ENCODE results near the gene TMEM250.

The TMEM250 gene

DNA sequence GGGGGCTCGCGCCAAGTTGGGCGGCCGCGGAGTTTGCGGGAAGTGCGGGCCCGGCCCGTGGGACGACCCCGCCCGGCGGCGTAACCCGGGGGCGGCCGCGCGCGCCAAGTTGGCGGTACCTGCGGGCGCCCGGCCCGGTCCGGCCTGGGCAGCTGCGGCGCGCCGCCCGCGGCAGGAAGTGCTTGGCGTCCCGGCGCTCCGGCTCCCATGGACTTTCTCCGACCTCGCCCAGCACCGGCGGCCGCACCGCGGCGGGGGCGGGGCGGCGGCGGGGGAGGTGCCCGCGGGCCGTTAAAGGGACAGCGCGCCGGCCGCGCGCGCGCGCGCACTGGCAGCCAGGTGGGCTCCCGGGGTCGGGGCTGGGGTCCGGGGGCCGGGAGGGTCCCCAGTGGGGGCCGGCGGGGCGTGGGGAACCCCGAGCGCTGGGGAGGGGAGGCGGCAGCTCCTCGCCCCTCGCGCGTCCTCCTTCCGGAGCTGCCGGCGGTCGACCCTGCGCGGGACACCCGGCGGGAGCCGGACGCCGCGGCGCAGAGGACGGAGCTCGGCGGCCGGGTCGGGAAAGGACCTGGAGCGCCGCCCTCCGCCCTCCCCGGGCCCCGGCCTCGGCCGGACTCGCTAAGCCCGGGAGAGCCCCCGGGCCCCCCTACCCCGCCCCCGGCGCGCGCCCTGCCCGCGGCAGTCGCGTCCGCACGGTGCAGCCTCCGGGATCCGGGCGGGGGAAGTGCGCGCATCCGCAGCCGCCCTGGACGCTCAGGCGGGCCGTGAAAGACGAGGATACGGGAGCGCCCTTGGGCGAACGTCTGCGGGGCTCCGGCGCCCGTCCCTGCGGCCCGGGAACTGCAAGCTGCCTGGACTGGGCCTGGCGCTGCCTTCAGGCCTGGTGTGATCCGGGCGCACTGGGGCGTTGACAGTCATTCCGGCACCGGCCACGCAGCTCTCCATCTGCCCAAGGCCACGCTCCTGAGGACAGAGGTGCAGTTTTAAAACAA lies 23.3 kb downstream of the TMEM250 start, which contains the start of gene NACC2:
TSS of gene NACC2 (minus strand) at position 220 of the 989 bp plus-strand sequence. CDS start 44,768 bp downstream, outside the sequence.
- no peak for DNase-seq (ENCODE audit: low read depth in 4 of 4, low spot score in 1 of 4)

DNA sequence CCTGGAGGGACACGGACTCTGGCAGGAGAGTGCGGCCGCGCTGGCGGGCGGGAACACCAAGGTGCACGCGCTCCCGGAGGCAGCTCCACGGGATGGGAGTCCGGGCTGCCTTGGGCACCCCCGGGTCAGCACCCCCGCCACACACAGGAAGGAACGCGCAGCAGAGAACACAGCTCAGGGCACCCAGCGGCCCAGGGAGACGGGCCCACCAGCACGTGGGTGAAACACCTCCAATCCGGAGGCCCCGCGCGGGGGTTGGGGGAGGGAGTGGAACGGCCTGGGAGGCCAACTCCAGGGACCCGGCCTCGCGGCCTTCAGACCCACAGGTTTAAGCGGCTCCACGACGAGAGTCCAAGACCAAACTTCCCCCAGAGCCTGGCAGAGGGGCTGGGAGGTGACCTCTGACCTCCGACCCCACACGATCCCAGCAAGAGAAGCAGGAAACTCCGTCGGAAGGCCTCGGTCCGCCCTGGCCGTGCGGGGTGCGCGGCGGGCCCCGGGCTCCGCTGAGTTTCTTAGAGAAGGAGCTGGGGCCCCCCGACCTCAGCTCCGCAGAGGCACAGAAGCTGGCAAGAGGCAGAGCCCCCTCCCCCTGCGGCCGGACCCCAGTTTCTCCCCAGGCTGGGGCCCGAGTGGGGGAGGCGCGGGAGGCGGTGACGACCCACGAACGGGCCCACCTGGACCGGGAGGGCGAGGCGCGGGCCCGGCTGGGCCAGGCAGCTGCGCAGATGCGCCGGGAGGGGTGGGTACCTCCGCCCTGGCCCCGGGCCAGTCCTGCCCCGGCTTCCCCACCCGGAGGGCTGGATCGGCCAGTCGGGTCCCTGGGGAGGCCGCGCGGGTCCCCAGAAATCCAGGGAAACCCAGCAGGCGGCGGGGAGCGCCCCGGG lies 24.4 kb downstream of the TMEM250 start:
- no peak for DNase-seq (ENCODE audit: low read depth in 4 of 4, low spot score in 1 of 4)

DNA sequence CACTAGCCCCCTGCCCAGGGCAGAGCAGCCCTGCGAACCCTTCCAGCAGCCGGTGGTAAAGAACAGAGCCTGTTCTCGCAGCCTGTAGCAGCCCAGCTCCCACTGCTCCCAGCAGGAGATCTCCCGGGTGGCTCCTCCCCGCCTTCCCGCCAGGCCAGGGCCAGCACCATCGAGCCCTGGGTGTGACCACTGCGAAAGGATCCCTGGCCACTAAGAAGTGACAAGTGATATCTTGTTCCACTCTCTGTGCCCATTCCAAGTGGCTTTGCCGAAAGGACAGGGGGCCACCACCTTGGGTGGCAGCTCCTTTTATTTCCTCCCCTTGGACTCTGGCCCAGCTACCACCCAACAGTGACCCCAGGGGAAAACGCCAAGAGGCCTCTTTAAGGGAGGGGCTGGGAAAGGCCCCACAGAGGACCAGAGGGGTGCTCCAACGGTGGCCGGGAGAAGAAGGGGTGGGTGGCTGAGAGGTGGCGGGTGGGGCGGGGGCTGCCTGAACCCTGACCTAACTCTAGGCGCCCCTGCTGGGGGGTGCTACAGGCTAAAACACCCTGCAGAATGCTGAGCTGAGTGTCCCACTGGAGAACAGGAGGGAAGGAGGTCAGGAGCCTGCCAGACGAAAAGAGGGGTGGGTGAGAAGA lies 25.2 kb downstream of the TMEM250 start:
- DNase-seq (ENCODE audit: low read depth in 4 of 4, low spot score in 1 of 4) = no peak

DNA sequence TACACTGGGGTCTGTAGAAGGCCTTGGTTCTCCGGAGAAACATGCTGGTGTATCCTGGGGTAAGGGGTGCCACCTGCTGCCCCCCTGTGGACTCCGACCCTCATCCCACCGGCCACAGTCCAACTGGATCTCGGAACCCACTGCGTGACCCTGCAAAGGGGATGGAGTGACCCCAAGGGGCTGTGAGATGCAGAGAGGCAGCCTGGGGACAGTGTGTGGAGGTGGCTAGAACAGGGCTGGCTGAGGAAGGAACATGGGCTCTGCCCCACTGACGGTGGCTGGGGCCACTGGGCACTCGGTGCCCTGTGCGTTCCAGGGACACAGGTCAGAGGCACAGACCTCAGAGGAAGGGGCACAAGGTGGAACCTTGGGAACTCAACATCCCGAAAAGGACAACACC lies 25.9 kb downstream of the TMEM250 start:
- no peak for DNase-seq (ENCODE audit: low read depth in 4 of 4, low spot score in 1 of 4)

DNA sequence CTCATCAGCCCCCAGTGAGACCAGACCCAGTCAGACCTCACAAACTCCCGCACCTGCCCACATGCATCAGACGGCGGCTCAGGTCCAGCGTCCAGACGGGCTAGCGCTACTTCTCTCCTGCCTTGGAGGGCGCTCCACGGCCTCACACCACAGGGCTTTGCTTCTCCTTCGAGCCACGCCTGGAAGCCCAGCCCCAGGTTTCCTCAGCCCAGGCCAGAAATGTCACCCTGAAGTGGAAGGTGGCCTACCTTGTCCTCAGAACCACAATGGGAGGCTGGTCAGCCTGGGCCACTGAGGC lies 26.4 kb downstream of the TMEM250 start:
- no peak for DNase-seq (ENCODE audit: low read depth in 4 of 4, low spot score in 1 of 4)

DNA sequence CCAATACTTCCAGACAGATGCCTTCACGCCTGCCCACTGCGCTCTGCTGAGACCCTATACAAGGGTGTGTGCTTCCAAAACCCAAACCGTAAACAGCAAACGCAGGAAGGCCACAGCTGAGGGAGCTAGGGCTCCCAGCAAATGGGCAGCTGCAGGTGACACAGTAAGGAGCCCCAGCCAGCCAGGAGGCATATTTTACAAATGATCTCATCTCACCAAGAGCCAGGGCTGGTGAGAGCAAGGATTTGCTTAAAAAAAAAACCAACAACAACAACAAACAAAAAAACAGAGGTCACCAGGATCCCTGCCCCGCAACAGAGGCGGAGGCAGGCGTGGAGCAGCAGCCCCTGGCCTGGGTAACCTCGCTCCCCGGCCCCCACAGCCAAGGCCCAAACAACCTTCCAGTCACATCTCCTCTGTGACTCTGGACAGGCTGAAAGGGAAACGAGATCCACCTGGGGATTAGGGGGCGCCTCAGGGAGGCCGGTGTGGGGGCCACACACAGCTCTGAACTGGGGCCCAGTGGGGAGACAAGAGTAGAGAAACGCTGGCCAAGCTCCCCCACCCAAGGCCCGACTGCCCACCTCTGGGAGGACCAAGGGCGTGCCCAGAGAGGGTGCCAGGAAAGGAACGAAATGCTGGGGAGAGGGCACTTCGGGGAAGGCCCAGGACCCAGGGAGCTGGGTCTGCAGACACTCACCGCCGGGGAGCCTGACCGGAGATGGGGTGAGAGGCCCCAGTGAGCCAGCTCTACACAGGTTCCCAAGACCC lies 26.9 kb downstream of the TMEM250 start:
- no peak for DNase-seq (ENCODE audit: low read depth in 4 of 4, low spot score in 1 of 4)

DNA sequence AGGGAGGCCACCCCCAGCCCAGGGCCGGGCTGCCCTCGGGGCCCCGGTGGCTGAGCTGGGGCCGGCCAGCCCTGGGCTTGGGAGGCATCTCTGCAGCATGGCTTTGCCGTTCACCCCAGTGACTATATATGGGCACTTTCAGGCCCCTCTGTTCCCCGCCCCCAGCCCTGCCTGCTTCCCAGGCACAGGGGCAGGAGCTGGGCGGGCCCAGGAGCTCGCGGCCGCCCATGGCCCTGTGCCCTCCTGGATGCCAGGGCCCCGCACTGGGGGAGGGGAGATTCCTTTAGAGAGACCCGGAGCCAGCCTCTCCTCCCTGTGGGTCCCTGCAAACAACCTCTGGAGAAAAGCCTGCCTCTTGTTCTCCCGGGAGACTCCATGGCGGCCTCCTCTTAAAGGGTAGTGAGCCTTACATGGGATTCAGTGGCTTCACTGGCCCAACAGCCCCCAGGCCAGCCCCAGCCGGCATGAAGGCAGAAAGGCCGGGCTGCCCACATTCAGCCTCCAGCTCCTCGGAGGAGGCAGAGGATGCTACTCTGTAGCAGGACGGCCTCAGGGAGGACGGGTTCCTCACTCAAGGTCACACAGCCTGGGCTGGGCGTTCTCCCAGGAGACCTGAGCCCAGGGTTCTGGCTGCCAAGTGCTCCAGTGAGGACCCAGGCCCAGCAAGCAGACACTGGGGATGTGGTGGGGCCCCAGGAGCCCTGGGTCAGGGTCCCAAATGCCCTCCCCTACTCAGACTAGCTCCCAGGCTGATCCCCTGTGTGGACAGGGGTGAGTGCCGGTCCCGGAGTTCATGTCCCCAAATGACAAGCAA lies 27.7 kb downstream of the TMEM250 start:
- DNase-seq (ENCODE audit: low read depth in 4 of 4, low spot score in 1 of 4) = no peak

DNA sequence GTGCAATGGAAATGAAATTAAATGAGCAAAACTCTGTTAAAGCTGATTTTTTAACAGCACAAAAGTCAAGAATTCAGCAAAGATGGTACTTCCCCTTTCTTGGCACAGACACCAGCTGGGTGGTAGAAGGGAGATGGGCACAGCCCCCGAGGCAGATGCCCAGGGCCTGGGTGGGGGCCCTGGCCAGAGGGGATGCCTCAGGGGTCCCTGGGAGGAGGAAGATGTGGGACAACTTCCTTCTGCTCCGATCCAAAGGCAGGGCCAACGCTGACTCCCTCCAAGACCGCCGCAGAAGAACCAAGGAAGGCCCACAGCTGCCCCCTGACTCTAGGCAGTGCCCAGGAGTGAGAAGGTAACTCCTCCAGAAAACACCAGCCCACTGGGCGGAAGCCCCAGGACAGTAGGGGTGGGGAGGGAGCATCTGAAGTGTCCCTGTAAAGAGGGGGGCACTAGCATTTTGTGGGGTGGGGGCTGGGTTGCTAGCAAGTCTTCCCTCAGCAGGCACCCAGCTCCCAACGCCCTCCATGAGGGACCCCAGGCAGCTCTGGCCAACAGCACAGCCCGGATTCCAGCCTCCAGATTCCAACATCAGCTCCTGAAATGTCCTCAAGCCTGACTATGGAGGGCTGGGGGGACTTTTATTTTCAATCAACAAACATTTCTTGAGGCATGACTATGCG lies 28.5 kb downstream of the TMEM250 start:
- no peak for DNase-seq (ENCODE audit: low read depth in 4 of 4, low spot score in 1 of 4)

DNA sequence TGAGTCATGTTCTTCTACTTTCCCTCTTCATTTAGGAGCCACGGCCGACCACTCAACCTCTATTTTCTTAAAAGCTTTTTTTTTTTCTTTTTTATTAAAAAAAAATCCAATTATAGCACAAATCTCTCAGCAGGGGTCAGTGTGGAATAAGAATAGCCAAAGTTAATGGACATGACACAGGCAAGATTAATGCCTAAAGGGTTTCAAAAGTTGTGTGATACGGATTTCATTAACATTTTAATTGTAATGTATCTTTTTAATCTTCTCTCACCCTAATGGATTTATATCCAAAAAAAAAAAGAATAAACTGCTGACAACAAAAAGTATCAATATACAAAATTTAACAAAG lies 29.0 kb downstream of the TMEM250 start:
- no peak for DNase-seq (ENCODE audit: low read depth in 4 of 4, low spot score in 1 of 4)

DNA sequence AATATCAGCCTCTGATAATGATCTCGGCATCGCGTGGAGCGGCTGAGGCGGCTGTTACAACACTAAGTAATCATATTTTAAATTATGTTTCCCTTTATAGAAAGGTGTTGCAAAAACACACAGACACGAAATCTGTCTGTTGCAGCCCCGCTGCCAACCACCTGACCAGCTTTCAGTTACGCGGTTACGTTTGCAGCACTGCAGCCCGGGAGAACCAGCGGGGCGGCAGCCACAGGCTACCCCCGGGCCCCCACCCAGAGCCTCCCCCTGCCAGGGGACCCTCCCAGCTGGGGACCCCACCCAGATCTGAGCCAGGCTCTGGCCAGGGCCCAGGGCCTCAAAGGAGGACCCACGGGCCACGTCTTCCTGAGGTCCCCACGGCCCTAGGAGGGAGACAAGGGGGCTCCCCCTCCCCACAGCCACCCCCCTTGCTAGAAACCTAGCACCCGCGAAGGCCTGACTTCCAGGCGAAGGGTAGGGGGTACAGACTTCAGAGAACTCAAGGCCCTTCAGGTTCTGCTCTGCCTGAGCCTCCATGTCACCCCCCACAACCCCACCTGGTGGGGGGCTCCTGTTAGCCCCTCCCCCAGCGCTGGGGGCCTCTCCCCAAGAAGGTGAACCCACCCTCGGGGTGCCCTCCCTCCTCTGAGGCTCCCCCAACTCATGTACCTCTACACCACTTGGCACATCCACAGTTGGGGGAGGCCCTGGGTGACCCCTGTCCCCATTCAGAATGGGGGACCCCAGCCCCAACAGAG lies 29.6 kb downstream of the TMEM250 start:
- no peak for DNase-seq (ENCODE audit: low read depth in 4 of 4, low spot score in 1 of 4)

DNA sequence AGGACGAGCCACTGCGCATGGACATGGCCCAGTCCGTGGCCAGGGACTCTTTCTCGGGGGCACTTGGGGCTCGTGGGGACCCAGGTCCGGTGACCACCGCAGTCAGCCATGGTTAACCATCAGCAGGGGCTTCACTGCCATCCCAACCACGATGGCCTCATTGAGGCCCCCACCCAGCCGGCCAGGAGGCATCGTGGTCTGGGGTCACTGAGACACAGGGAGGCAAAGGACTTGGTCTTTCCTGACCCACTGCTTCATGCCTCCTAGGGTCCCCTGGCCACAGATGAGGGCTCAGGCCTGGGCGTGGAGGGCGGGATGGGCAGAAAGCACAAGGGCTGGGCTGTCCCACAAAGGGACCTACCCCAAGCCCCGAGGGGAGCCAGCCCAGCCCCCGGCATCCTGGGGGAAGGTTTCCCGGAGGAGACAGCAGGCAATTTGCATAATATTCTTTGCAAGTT lies 30.2 kb downstream of the TMEM250 start:
- no peak for DNase-seq (ENCODE audit: low read depth in 4 of 4, low spot score in 1 of 4)

DNA sequence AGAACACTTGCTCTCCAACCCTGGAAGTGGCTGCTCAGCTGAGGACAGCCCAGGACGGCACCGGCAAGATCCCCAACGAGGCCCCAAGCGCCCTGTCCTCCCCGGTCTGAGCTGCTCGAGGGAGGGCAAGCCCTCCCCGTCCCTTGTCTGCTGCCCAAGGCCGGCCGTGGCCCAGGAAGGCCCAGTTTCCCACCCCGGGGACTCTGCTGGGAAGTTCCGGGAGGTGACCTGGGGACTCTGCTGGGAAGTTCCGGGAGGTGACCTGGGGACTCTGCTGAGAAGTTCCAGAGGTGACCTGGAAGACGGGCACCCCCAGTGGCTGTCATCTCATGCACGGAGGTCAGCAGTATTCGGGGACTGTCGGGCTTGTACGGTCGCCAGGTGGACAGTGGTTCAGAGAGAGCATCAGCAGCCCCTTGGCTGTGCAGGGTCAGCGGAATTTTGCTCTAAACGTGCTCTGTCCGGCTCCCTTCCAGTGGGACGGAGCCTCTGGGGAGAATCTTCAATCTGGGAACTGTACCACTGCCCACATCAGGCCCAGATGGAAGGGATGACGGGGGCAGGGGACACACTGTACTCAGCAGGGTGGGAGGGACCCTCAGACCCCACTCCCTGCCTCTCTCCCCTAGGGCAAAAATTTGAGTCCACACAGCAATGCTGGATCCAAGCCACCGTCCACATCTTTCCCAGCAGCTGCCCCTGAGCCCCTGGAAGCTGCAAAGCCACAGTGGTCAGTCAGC lies 30.8 kb downstream of the TMEM250 start:
- DNase-seq (ENCODE audit: low read depth in 4 of 4, low spot score in 1 of 4) = no peak

DNA sequence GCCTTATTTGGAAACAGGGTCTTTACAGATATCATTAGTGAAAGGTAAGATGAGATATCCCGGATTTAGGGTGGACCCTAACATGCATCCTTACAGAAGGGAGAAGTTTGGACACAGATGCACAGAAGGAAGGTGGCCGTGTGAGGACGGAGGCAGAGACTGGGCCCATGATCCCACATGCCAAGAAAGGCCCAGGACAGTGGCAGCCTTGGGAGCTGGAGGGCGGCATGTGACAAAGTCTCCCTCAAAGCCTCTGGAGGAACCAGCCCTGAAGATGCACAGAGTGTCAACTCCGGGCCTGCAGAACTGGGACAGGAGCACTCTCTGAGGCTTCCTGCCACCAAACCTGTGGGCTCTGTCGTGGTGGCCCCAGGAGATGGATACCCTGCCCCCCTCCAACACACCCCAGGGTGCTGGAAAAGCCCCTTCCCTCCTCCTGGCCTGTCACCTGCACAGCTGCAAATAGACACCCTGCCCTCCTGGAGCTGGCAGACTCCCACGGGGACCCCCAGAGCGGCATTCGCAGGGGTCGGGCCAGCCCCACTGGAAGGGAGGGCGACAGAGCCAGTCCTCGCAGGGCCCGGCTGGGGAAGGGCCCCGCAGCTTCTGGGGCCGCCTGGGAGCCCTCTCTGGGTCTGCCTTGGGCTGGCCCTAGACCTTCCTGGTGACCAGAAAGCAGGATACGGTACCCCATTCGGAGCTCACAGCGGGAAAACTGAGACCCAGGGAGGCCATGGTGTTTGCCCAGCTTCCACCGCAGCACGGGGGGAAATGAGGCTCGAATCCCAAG lies 31.5 kb downstream of the TMEM250 start:
- no peak for DNase-seq (ENCODE audit: low read depth in 4 of 4, low spot score in 1 of 4)

DNA sequence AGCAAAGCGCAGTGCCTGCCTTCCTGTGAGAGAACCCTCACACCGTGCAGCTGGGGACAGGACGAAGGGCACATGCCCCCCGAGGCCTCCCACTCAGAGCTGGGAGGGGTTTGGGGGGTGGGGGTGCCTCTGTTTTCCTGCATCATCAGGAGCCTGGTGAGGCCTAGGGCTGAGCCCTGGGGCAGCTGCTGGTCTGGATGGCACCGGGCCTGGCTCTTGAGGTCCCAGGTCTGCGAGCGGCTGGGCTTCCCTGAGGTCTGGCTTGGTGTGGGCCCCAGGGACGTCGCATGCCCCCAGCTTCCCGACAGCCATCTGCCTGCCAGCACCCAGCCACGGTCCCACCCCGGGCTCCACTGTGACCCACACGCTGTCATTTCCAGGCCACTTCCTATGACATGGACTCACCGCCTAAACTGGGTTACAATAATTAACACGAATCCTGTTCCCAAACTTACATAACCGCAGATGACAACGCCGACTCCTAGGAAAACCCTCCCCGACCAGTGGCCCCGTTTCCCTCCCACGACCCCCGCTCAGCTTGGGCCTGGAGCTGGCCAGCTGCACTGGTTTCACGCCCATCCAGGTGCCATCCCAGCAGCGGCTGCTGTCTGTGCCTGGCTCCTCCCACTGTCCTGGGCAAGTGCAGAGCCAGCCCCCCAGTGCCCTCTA lies 32.3 kb downstream of the TMEM250 start:
- DNase-seq (ENCODE audit: low read depth in 4 of 4, low spot score in 1 of 4) = no peak

DNA sequence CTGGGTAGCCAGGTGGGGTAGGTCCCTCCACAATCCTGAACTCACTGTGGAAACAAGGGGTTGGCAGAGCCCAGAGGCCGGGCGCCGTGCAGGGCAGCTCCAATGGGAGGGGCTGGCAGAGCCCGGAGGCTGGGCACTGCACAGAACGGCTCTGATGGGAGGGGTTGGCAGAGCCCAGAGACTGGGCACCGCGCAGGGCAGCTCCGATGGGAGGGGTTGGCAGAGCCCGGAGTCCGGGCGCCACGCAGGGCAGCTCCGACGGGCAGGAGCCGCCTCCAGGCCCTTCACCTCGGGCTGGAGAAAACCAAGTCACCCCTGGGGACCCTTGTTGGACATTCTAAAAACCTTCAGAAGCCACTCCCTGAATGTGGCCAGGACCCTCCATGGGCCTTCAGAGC lies 32.9 kb downstream of the TMEM250 start:
- no peak for DNase-seq (ENCODE audit: low read depth in 4 of 4, low spot score in 1 of 4)

DNA sequence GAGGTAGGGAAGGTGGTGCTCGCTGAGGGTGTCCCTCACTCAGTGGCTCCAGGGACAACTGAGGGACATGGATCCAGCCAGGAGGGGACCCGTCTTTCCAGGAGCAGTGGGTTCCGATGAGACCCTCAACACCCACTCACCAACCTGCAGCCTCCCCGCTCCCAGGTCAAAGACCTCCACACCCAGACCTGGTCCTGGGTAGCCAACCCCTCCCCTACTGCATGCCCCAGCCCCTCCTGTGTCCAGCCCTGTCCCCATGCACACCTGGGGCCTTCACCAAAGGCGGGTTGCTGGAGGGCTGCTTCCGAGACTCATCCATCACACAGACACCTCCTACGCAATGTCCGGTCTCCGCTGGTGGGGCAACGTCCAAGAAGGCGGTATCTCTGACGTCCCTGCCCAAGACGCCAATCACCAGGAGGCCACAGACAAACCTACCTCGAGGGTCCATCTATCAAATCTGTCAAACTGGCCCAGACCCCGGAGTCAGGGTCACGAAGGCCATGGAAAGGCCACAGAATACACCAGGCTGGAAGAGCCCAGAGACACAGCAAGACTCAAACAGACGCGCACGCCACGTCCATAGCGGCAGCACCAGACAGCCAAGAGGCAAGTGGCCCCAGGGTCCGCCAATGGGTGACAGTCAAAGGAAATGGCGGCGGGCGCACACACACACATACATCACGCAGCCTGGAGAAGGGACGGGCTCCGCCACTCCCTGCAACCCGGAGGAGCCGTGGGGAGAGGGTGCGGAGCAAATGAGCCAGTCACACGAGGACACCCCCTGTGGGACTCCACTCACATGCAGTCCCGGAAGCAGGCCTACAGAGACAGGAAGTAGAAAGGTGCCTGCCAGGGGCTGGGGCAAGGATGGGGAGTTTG lies 34.4 kb downstream of the TMEM250 start:
- DNase-seq (ENCODE audit: low read depth in 4 of 4, low spot score in 1 of 4) = no peak

Data from stimulated activated CD4-positive, alpha-beta T cell treated with anti-CD3 and anti-CD28 coated beads, Interleukin-1b, Interleukin-23, amount 100 ng/mL, for 24 hours (primary cell).